Kidney (tissue), 14 donors: ENCODE data around the gene DYNLL1. TPM values are rescaled to one million over a fixed set of nuclear protein-coding genes. Genes with fewer than 3 reads are reported as not detected.

Experiments used
- DNase-seq, 5 donors: peaks; one replicate each; pipeline ENCODE4 v3.0.0-alpha.2; 2013 to 2020
- FAIRE-seq: peaks from 2 replicates; lab custom pipeline; 2012; peaks lifted over from hg19 to GRCh38; lab: Jason Lieb, UNC
- H3K27ac ChIP-seq, 2 donors: one replicate each; pipeline ENCODE4 v1.7.0; 2013; ENCODE audit warnings: low read depth in 2 of 2, low read length in 2 of 2, inconsistent platforms in 1 of 2
- H3K27me3 ChIP-seq: one replicate; pipeline ENCODE4 v1.7.1; 2013; ENCODE audit warnings: low read length, inconsistent platforms; ENCODE audit not compliant: control insufficient read depth, insufficient read depth
- H3K36me3 ChIP-seq, 3 donors: one replicate each; pipeline versions ENCODE4 v1.7.0 to v1.7.1; 2013; ENCODE audit warnings: low read length in 3 of 3, control low read depth in 1 of 3, inconsistent platforms in 1 of 3; ENCODE audit not compliant: insufficient read depth in 3 of 3, control insufficient read depth in 2 of 3
- H3K4me1 ChIP-seq, 3 donors: one replicate each; pipeline versions ENCODE4 v1.7.0 to v1.7.1; 2013; ENCODE audit warnings: low read length in 3 of 3, inconsistent platforms in 1 of 3, low read depth in 1 of 3; ENCODE audit not compliant: control insufficient read depth in 2 of 3, insufficient read depth in 2 of 3
- H3K4me3 ChIP-seq, 3 donors: one replicate each; pipeline versions ENCODE4 v1.7.0 to v1.8.1; 2013; ENCODE audit warnings: low read length in 3 of 3, control low read depth in 1 of 3, inconsistent platforms in 1 of 3
- H3K9ac ChIP-seq, 3 donors: one replicate each; pipeline versions ENCODE4 v1.7.0 to v1.7.1; 2013; ENCODE audit warnings: low read length in 3 of 3, control low read depth in 1 of 3, inconsistent platforms in 1 of 3
- H3K9me3 ChIP-seq, 3 donors: one replicate each; pipeline versions ENCODE4 v1.7.0 to v1.7.1; 2013; ENCODE audit warnings: low read length in 3 of 3, control low read depth in 1 of 3, inconsistent platforms in 1 of 3; ENCODE audit not compliant: control insufficient read depth in 2 of 3, insufficient read depth in 1 of 3
- intact Hi-C: fragments of 100-400 bp; cut with DNase I; formaldehyde crosslinking; loops from one replicate; pipeline ENCODE4 v1.11.1; 2022
- polyA plus RNA-seq: library from polyadenylated mRNA; stranded (reverse); fragments of 350-450 nt; fragmentation: Illumina TruSeq; extraction: RNeasy Lipid Tissue Mini Kit (QIAGEN cat#74804); gene quantifications from one replicate; pipeline ENCODE4 v1.2.3, GENCODE V29; 2014; ENCODE audit warnings: low read depth, low replicate concordance; ENCODE audit not compliant: insufficient read depth
- total RNA-seq: library from RNA; stranded (reverse); fragmentation: NEBNext Ultra II Directional; extraction: Animal tissue kit (Norgen Biotek cat#: 25700); gene quantifications from one replicate; pipeline ENCODE4 v1.2.1, GENCODE V29; 2021
- TF ChIP-seq, protein P1 (sequence below): IDR thresholded peaks from 3 replicates; pipeline ENCODE4 v1.5.1; 2012; ENCODE audit warnings: mild to moderate bottlenecking, moderate library complexity, borderline replicate concordance; ENCODE audit not compliant: insufficient read depth; ENCODE audit errors: extremely low read depth
- donor health status: control.
- donor health status: control.
- donor health status: control.
- donor health status: control.
- donor health status: control.
- donor health status: DM: yes; HTN: yes; CAD: no.
- donor health status: Normal renal cell carcinoma (clear cell type).

The DYNLL1 gene
- total and polyA plus RNA-seq, 2 donors from 2014 or later: 258 to 757 TPM

- intact Hi-C loops: no loop called here
- FAIRE-seq: no peak
- peaks cover 0 to 14% (median 0%) of the 10 kb centered on the region in 3 donors for H3K36me3 ChIP-seq
- no peaks in the 10 kb centered on the region for H3K27me3 ChIP-seq
- peaks cover 2 to 39% (median 28%) of the 10 kb centered on the region in 3 donors for H3K4me1 ChIP-seq
- no peaks in the 10 kb centered on the region for H3K9me3 ChIP-seq
- TF ChIP-seq, protein P1, sequence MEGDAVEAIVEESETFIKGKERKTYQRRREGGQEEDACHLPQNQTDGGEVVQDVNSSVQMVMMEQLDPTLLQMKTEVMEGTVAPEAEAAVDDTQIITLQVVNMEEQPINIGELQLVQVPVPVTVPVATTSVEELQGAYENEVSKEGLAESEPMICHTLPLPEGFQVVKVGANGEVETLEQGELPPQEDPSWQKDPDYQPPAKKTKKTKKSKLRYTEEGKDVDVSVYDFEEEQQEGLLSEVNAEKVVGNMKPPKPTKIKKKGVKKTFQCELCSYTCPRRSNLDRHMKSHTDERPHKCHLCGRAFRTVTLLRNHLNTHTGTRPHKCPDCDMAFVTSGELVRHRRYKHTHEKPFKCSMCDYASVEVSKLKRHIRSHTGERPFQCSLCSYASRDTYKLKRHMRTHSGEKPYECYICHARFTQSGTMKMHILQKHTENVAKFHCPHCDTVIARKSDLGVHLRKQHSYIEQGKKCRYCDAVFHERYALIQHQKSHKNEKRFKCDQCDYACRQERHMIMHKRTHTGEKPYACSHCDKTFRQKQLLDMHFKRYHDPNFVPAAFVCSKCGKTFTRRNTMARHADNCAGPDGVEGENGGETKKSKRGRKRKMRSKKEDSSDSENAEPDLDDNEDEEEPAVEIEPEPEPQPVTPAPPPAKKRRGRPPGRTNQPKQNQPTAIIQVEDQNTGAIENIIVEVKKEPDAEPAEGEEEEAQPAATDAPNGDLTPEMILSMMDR: no peak
- H3K9ac ChIP-seq: peak overlapping the region in 1 of 3 donors; percentile 97
- H3K27ac ChIP-seq: peak overlapping the region; percentile 84 to 97
- H3K4me3 ChIP-seq: peak overlapping the region in 2 of 3 donors; percentile 68 to 94
- no peak for DNase-seq
These were observed 43.4 kb downstream of the DYNLL1 start for GRCh38 chr12:120539303-120539702.

- H3K27ac ChIP-seq: peak overlapping the region; percentile 30 to 38
These were observed 44.5 kb downstream of the DYNLL1 start for GRCh38 chr12:120540445-120540844.

GRCh38 chr12:120542166-120542565 is 46.3 kb downstream of the DYNLL1 start:
- H3K4me1 ChIP-seq: peaks cover 2 to 42% (median 28%) of the 10 kb centered on the region in 3 donors
- H3K9me3 ChIP-seq: no peaks in the 10 kb centered on the region
- no peak overlapping the region for H3K4me3 ChIP-seq
- FAIRE-seq (no peak), DNase-seq (no peak)
- TF ChIP-seq, protein P1: no peak
- H3K27ac ChIP-seq: peak overlapping the region in 1 of 2 donors; percentile 10
- intact Hi-C loops: no loop called here
- no peak overlapping the region for H3K9ac ChIP-seq
- H3K27me3 ChIP-seq: no peaks in the 10 kb centered on the region
- H3K36me3 ChIP-seq: peaks cover 2 to 20% (median 5%) of the 10 kb centered on the region in 3 donors

More at GRCh38 chr12:120540445-120540844, 44.5 kb downstream of the DYNLL1 start:
- DNase-seq (no peak), FAIRE-seq (no peak)
- intact Hi-C loops: no loop called here
- Histone ChIP-seq H3K9ac (peak overlapping the region in 1 of 3 donors; percentile 7), H3K27me3 (no peaks in the 10 kb centered on the region), H3K9me3 (no peaks in the 10 kb centered on the region), H3K4me3 (no peak overlapping the region), H3K4me1 (peaks cover 2 to 41% (median 28%) of the 10 kb centered on the region in 3 donors), H3K36me3 (peaks cover 0 to 14% (median 0%) of the 10 kb centered on the region in 3 donors)
- TF ChIP-seq, protein P1: no peak
